Mesothelial cell of epicardium (in vitro differentiated cells): ENCODE results near the gene SPINT4. TPM values are rescaled to one million over a fixed set of nuclear protein-coding genes. Genes with fewer than 3 reads are reported as not detected.
"Not testable (repeated sequence)": the region's sequence is repeated elsewhere in the genome, so short reads cannot be mapped to it uniquely, and the experiment has no call there.

Experiments used
- DNase-seq, 2 experiments: peaks; one replicate each; pipeline ENCODE4 v3.0.0; 2021; ENCODE audit warnings: low spot score in 2 of 2; ENCODE audit not compliant: unreplicated experiment in 2 of 2
- H3K27ac Mint-ChIP-seq: 2 replicates; pipeline ENCODE4 v1.8.0; 2021; ENCODE audit warnings: mixed read lengths
- H3K27me3 Mint-ChIP-seq: 2 replicates; pipeline ENCODE4 v1.8.0; 2021; ENCODE audit warnings: low read depth, mixed read lengths
- H3K36me3 Mint-ChIP-seq: 2 replicates; pipeline ENCODE4 v1.8.0; 2021; ENCODE audit warnings: mixed read lengths
- H3K4me1 Mint-ChIP-seq: 2 replicates; pipeline ENCODE4 v1.8.0; 2021; ENCODE audit warnings: mixed read lengths
- H3K4me3 Mint-ChIP-seq: 2 replicates; pipeline ENCODE4 v1.8.0; 2021; ENCODE audit warnings: mild to moderate bottlenecking, moderate library complexity, mixed read lengths
- H3K9me3 Mint-ChIP-seq: 2 replicates; pipeline ENCODE4 v1.8.0; 2021; ENCODE audit warnings: mixed read lengths
- CTCF ChIP-seq: fragments of 200-600 bp; sonication (generic); IDR thresholded peaks from one replicate; pipeline ENCODE4 v1.5.0; 2021; ENCODE audit warnings: antibody characterized with exemption; ENCODE audit not compliant: unreplicated experiment
- total RNA-seq: library from RNA; stranded (reverse); gene quantifications from 3 replicates; pipeline ENCODE4 v1.2.1, GENCODE V29; 2021

SPINT4 gene
- total RNA-seq, 1 donor from 2014 or later = not detected

- Mint-ChIP-seq H3K4me1 (no peaks in the 10 kb centered on the region), H3K27me3 (peaks cover 10% of the 10 kb centered on the region), H3K4me3 (no peak overlapping the region), H3K27ac (no peak overlapping the region), H3K9me3 (no peaks in the 10 kb centered on the region), H3K36me3 (no peaks in the 10 kb centered on the region)
- TF ChIP-seq CTCF = no peak
- DNase-seq = no peak
Observed at GRCh38 chr20:45701104-45701503, 21.0 kb upstream of the SPINT4 start.

GRCh38 chr20:45701873-45702272, 20.3 kb upstream of the SPINT4 start, which contains the start of gene WFDC13:
Gene WFDC13, plus strand, starts transcription at chr20:45702038. Its CDS starts 86 bp downstream, at chr20:45702124.
- peaks cover 10% of the 10 kb centered on the region for H3K27me3 Mint-ChIP-seq
- no peak for DNase-seq
- H3K27ac Mint-ChIP-seq = no peak within 1 kb of the TSS
- H3K4me3 Mint-ChIP-seq = no peak within 1 kb of the TSS
- H3K4me1 Mint-ChIP-seq = no peaks in the 10 kb centered on the region
- no peaks in the 10 kb centered on the region for H3K9me3 Mint-ChIP-seq
- no peak for TF ChIP-seq CTCF
- H3K36me3 Mint-ChIP-seq = no peaks in the 10 kb centered on the region

GRCh38 chr20:45704969-45705637, 17.0 kb upstream of the SPINT4 start, which contains the start of gene WFDC10B:
Gene WFDC10B, minus strand, starts transcription at chr20:45705019. Its CDS starts 19,027 bp downstream, at chr20:45685992.
- no peak for DNase-seq
- Mint-ChIP-seq H3K4me3 (no peak within 1 kb of the TSS), H3K27ac (no peak within 1 kb of the TSS), H3K4me1 (no peaks in the 10 kb centered on the region), H3K36me3 (no peaks in the 10 kb centered on the region), H3K27me3 (peaks cover 10% of the 10 kb centered on the region), H3K9me3 (no peaks in the 10 kb centered on the region)
- no peak for TF ChIP-seq CTCF

GRCh38 chr20:45716141-45716688, 5.9 kb upstream of the SPINT4 start:
- not testable (repeated sequence) for H3K4me1 Mint-ChIP-seq

GRCh38 chr20:45725134-45725533, 3.0 kb downstream of the SPINT4 start:
- peaks cover 4% of the 10 kb centered on the region for H3K9me3 Mint-ChIP-seq
- DNase-seq = no peak
- H3K4me3 Mint-ChIP-seq = no peak overlapping the region
- no peaks in the 10 kb centered on the region for H3K36me3 Mint-ChIP-seq
- peaks cover 25% of the 10 kb centered on the region for H3K27me3 Mint-ChIP-seq
- no peak for TF ChIP-seq CTCF
- H3K27ac Mint-ChIP-seq = no peak overlapping the region
- H3K4me1 Mint-ChIP-seq = no peaks in the 10 kb centered on the region

More at GRCh38 chr20:45716141-45716688, 5.9 kb upstream of the SPINT4 start:
- Mint-ChIP-seq H3K27me3 (peaks cover 28% of the 10 kb centered on the region), H3K9me3 (peaks cover 31% of the 10 kb centered on the region)
- not testable (repeated sequence) for H3K4me3 Mint-ChIP-seq, H3K27ac Mint-ChIP-seq, DNase-seq, H3K36me3 Mint-ChIP-seq

GRCh38 chr20:45727044-45727443, 4.9 kb downstream of the SPINT4 start:
- Mint-ChIP-seq H3K27me3 (peaks cover 23% of the 10 kb centered on the region), H3K9me3 (peaks cover 18% of the 10 kb centered on the region), H3K4me3 (no peak overlapping the region), H3K4me1 (no peaks in the 10 kb centered on the region), H3K27ac (no peak overlapping the region), H3K36me3 (no peaks in the 10 kb centered on the region)
- TF ChIP-seq CTCF = no peak
- no peak for DNase-seq
